ENCODE measurements around the gene KRTAP10-8.
"Not testable (repeated sequence)": the region's sequence is repeated elsewhere in the genome, so short reads cannot be mapped to it uniquely, and the experiment has no call there.

Gene KRTAP10-8

GRCh38 chr21:44612029-44612486, at the start of gene KRTAP10-8:
KRTAP10-8 (plus strand) TSS chr21:44612079; CDS start chr21:44612101, 22 bp downstream.
- DNase-seq (ENCODE audit: low read depth) = no peak

- no peak for DNase-seq (ENCODE audit: low read depth)
Observed at GRCh38 chr21:44564099-44564498, 47.8 kb upstream of the KRTAP10-8 start.

- DNase-seq (ENCODE audit: low read depth) = no peak
Observed at GRCh38 chr21:44564886-44565598, 46.8 kb upstream of the KRTAP10-8 start.

GRCh38 chr21:44566403-44566802, 45.5 kb upstream of the KRTAP10-8 start:
- no peak for DNase-seq (ENCODE audit: low read depth)

GRCh38 chr21:44567481-44568171, 44.3 kb upstream of the KRTAP10-8 start:
- no peak for DNase-seq (ENCODE audit: low read depth)

- DNase-seq (ENCODE audit: low read depth) = no peak
Observed at GRCh38 chr21:44568261-44568660, 43.6 kb upstream of the KRTAP10-8 start.

- DNase-seq (ENCODE audit: low read depth) = no peak
Observed at GRCh38 chr21:44568667-44569556, 43.0 kb upstream of the KRTAP10-8 start.

- DNase-seq (ENCODE audit: low read depth) = no peak
Observed at GRCh38 chr21:44569861-44570517, 41.9 kb upstream of the KRTAP10-8 start.

- no peak for DNase-seq (ENCODE audit: low read depth)
Observed at GRCh38 chr21:44571296-44571695, 40.6 kb upstream of the KRTAP10-8 start.

- DNase-seq (ENCODE audit: low read depth) = no peak
Observed at GRCh38 chr21:44571844-44572782, 39.8 kb upstream of the KRTAP10-8 start.

- DNase-seq (ENCODE audit: low read depth) = no peak
Observed at GRCh38 chr21:44572959-44573583, 38.8 kb upstream of the KRTAP10-8 start.

- DNase-seq (ENCODE audit: low read depth) = not testable (repeated sequence)
Observed at GRCh38 chr21:44573630-44574456, 38.0 kb upstream of the KRTAP10-8 start, which contains the start of gene KRTAP10-4. KRTAP10-4 (plus strand) TSS chr21:44573729; CDS start chr21:44573759, 30 bp downstream.

GRCh38 chr21:44574457-44575306, 37.2 kb upstream of the KRTAP10-8 start:
- DNase-seq (ENCODE audit: low read depth) = no peak

GRCh38 chr21:44575307-44576024, 36.4 kb upstream of the KRTAP10-8 start:
- no peak for DNase-seq (ENCODE audit: low read depth)

GRCh38 chr21:44576025-44576420, 35.9 kb upstream of the KRTAP10-8 start:
- DNase-seq (ENCODE audit: low read depth) = no peak

GRCh38 chr21:44578371-44579055, 33.4 kb upstream of the KRTAP10-8 start:
- DNase-seq (ENCODE audit: low read depth) = no peak
